ENCODE results near the gene PCDH1. TPM values are rescaled to one million over a fixed set of nuclear protein-coding genes. Genes with fewer than 3 reads are reported as not detected.

PCDH1 gene
- total RNA-seq, 1 experiment from 2014 or later, result 127 TPM

- Mint-ChIP-seq H3K27ac (no peak overlapping the region), H3K9me3 (no peaks in the 10 kb centered on the region), H3K36me3 (ENCODE audit: insufficient read depth in 1 of 3, low read depth in 3 of 3) (no peaks in the 10 kb centered on the region), H3K4me3 (no peak overlapping the region), H3K4me1 (peaks cover 8 to 11% of the 10 kb centered on the region in 2 experiments), H3K27me3 (ENCODE audit: low read depth) (peaks cover 25% of the 10 kb centered on the region)
- no peak for TF ChIP-seq CTCF (conservative IDR thresholded peaks at IDR 0.05)
- no peak overlapping the region for H2AFZ ChIP-seq (ENCODE audit: low read length)
- no CpG with 5 or more reads among the region's 4 CpGs for WGBS (ENCODE audit: extremely low coverage, insufficient read length, low lambda C conversion rate)
- no peaks in the 10 kb centered on the region for H3K79me2 ChIP-seq (ENCODE audit: insufficient read depth, low read length)
- H2BK15ac ChIP-seq (ENCODE audit: low read depth, low read length), result no peak overlapping the region
- no peaks in the 10 kb centered on the region for H4K20me1 ChIP-seq (ENCODE audit: control insufficient read depth, insufficient read depth, insufficient read length)
- H3K79me1 ChIP-seq (ENCODE audit: insufficient read depth, low read depth, low read length, poor library complexity, severe bottlenecking), result no peaks in the 10 kb centered on the region
- no peak overlapping the region for H3K27ac ChIP-seq (ENCODE audit: insufficient read length, low read depth, low read length)
- no peak overlapping the region for H3K18ac ChIP-seq (ENCODE audit: insufficient read length, low read depth, low read length)
- no peak overlapping the region for H4K5ac ChIP-seq (ENCODE audit: insufficient read length, low read depth, low read length)
- H3K27me3 ChIP-seq (ENCODE audit: insufficient read depth, low read length), result no peaks in the 10 kb centered on the region; the same call in 1 of the 2 replicates
- no peak overlapping the region for H3K14ac ChIP-seq (ENCODE audit: insufficient read depth, low read length)
- H2BK20ac ChIP-seq (ENCODE audit: low read depth, low read length, poor library complexity, severe bottlenecking), result no peak overlapping the region
- H4K8ac ChIP-seq (replicated peaks; ENCODE audit: insufficient read length, low read depth, low read length), result no peak overlapping the region
- no peak overlapping the region for H2BK12ac ChIP-seq (ENCODE audit: insufficient read length, low read depth, low read length)
- no peak for DNase-seq
- no peak overlapping the region for H2BK5ac ChIP-seq (ENCODE audit: insufficient read length, low read length)
- H3K23ac ChIP-seq (ENCODE audit: insufficient read length, low read depth, low read length), result no peak overlapping the region
- H3T11ph ChIP-seq (ENCODE audit: low read length), result no peak overlapping the region
- H3K9ac ChIP-seq (ENCODE audit: extremely low read depth, insufficient read length, low read length), result no peak overlapping the region
- no peak overlapping the region for H3K4me2 ChIP-seq (ENCODE audit: insufficient read depth, insufficient read length, low read length)
- H3K56ac ChIP-seq (ENCODE audit: insufficient read length, low read depth, low read length), result no peak overlapping the region
- H3K4ac ChIP-seq (ENCODE audit: low read depth, low read length), result no peak overlapping the region
- no peak overlapping the region for H2AK5ac ChIP-seq (ENCODE audit: insufficient read length, low read length)
- no peak overlapping the region for H2BK120ac ChIP-seq (ENCODE audit: low read depth, low read length, poor library complexity, severe bottlenecking)
- H4K91ac ChIP-seq (ENCODE audit: insufficient read length, low read depth, low read length), result no peak overlapping the region
- H3K9me3 ChIP-seq (ENCODE audit: control insufficient read depth, low read depth, low read length), result no peaks in the 10 kb centered on the region
- H3K23me2 ChIP-seq (ENCODE audit: insufficient read length, low read depth, low read length, poor library complexity, severe bottlenecking), result peaks cover 4% of the 10 kb centered on the region
- H3K4me1 ChIP-seq (ENCODE audit: insufficient read depth, low read length), result peaks cover 2% of the 10 kb centered on the region; the same call in 1 of the 2 replicates
These were observed 31.0 kb upstream of the PCDH1 start for GRCh38 chr5:141909212-141909611.

Measured in H9 (cell line).